Stimulated activated naive CD8-positive, alpha-beta T cell treated with anti-CD3 and anti-CD28 coated beads, Interleukin-15, amount 100 ng/mL, for 72 hours (primary cell): ENCODE results near the gene ESYT3.
A peak's percentile ranks its signal among the peaks of the same experiment; 100 is the strongest.
"Not testable (repeated sequence)": the region's sequence is repeated elsewhere in the genome, so short reads cannot be mapped to it uniquely, and the experiment has no call there.

Experiments
- ATAC-seq: fragments of 150-1000 bp; cut with Tn5 transposase; 2 replicates; pipeline ENCODE4 v1.10.0; 2021; ENCODE audit warnings: mild to moderate bottlenecking, moderate library complexity
- DNase-seq, 2 donors: peaks; one replicate each; pipeline ENCODE4 v3.0.0; 2021 to 2022
- H3K27ac Mint-ChIP-seq, 2 donors: one replicate each; pipeline ENCODE4 v1.8.0; 2022; ENCODE audit warnings: mild to moderate bottlenecking in 2 of 2, mixed read lengths in 2 of 2, moderate library complexity in 2 of 2
- H3K27me3 Mint-ChIP-seq: one replicate; pipeline ENCODE4 v1.8.0; 2022; ENCODE audit warnings: mixed read lengths
- H3K4me1 Mint-ChIP-seq: one replicate; pipeline ENCODE4 v1.8.0; 2022; ENCODE audit warnings: mild to moderate bottlenecking, mixed read lengths
- H3K4me3 Mint-ChIP-seq, 2 donors: one replicate each; pipeline ENCODE4 v1.8.0; 2022; ENCODE audit warnings: mild to moderate bottlenecking in 2 of 2, mixed read lengths in 2 of 2, moderate library complexity in 1 of 2
- H3K9me3 Mint-ChIP-seq, 2 donors: one replicate each; pipeline ENCODE4 v1.8.0; 2022; ENCODE audit warnings: mixed read lengths in 2 of 2

Gene ESYT3

DNA sequence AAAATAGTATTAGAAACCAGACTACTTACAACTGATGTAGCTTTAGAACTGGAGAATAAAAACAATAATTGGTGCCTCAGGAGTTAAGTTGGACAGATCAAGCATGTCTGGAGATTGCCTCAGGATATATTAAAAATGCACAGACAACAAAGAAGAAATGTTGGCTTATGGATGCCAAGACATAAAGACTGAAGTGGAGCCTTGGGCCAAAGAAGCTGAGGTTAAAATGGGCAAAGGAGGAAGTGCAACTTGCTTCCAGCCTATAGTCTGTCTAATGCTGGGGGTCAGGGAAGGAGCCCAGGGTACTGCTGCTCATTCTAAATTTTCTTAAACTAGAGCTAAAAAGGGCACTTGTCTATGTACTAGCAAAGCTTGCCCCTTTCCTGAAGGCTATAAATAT lies 77.5 kb downstream of the ESYT3 start:
- Mint-ChIP-seq H3K4me1 (peaks cover 8% of the 10 kb centered on the region), H3K4me3 (no peak overlapping the region), H3K27me3 (no peaks in the 10 kb centered on the region), H3K9me3 (no peaks in the 10 kb centered on the region), H3K27ac (no peak overlapping the region)
- no peak for ATAC-seq
- no peak for DNase-seq

DNA sequence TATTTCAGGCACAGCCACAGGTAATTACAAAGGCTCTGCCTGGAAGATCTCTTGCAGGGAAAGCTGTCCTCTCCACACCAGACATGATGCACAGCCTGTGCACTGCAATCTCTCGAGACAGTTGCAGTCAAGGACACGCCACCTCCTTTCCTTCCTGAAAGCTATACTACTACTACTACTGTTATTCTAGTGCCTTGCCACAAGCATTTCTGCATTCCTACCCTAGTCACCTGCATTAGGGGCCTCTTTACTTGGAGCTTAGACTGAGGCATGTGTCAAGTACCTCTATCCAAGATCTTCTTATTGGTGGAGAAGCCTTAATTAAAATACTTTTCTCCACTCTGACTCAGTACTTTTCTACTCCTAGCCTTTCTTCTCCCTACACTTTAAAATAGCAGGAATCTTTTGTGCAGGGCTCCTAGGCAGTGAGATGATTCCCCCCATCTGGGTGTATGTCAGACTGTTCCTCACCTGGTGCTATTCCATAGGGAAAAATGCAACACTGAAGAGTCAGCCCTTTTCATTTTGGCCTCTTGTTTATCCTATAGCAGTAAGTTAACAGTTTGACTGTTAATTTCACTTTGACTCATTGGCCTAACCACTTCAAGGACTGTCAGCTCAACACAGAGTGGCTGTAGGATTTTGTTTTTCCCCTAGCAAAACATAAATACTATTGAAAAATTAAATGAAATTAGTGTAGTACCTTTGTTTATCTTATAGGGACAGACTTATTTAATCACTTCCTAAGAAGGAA lies 78.9 kb downstream of the ESYT3 start:
- Mint-ChIP-seq H3K4me1 (peaks cover 8% of the 10 kb centered on the region), H3K27me3 (no peaks in the 10 kb centered on the region), H3K27ac (peak overlapping the region in 1 of 2 donors; percentile 37), H3K4me3 (no peak overlapping the region), H3K9me3 (peaks cover 0 to 1% of the 10 kb centered on the region in 2 donors)
- ATAC-seq (peak; percentile 98), DNase-seq (peak; percentile 15 to 19)

DNA sequence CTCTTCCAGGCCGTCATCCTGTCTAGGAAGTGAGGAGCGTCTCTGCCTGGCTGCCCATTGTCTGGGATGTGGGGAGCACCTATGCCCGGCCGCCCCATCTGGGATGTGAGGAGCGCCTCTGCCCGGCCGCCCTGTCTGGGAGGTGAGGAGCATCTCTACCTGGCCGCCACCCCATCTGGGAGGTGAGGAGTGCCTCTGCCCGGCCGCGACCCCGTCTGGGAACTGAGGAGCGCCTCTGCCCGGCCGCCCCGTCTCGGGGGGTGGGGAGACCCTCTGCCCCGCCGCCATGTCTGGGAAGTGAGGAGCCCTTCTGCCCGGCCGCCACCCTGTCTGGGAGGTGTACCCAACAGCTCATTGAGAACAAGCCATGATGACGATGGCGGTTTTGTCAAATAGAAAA lies 87.0 kb downstream of the ESYT3 start:
- H3K4me1 Mint-ChIP-seq, DNase-seq, H3K4me3 Mint-ChIP-seq, H3K27ac Mint-ChIP-seq, ATAC-seq, H3K27me3 Mint-ChIP-seq: not testable (repeated sequence)
- H3K9me3 Mint-ChIP-seq = peaks cover 8 to 27% of the 10 kb centered on the region in 2 donors
